K562 (cell line): ENCODE results near the gene PPP1R14C. TPM values are rescaled to one million over a fixed set of nuclear protein-coding genes. Genes with fewer than 3 reads are reported as not detected.
A peak's percentile ranks its signal among the peaks of the same experiment; 100 is the strongest.

Experiments used
- ATAC-seq: fragments of 200-7000 bp; cut with Tn5 transposase; 3 replicates; pipeline ENCODE4 v1.9.1; 2020; ENCODE audit warnings: moderate library complexity
- BruUV-seq: library from RNA; stranded (reverse); fragments of 400-500 nt; replicated peaks from 2 replicates; lab custom pipeline; 2021; lab: Mats Ljungman, UMichigan
- CTCF ChIA-PET: fragments of 300-600 bp; formaldehyde crosslinking; extraction: SDS; loops from one replicate; lab custom pipeline; 2021; ENCODE audit warnings: low intra/inter-chr PET ratio; lab: Yijun Ruan, JAX
- POLR2A ChIA-PET: fragments of 300-600, 350-650 bp; sonication (Branson Sonifier 250); formaldehyde crosslinking; extraction: SDS; loops from one replicate; lab custom pipeline; 2021; ENCODE audit warnings: antibody characterized with exemption, inconsistent platforms; lab: Yijun Ruan, JAX
- DNase-seq, 4 experiments: peaks; one replicate each; pipeline versions ENCODE4 v3.0.0 to v3.0.0-alpha.2; 2011 to 2018; ENCODE audit warnings: low spot score in 3 of 4, mixed read lengths in 3 of 4; ENCODE audit errors: extremely low read depth in 1 of 4
- FAIRE-seq: peaks from 2 replicates; lab custom pipeline; 2011; peaks lifted over from hg19 to GRCh38; lab: Jason Lieb, UNC
- H2AFZ ChIP-seq: 2 replicates; pipeline ENCODE4 v1.6.0; 2011; ENCODE audit warnings: low read depth, low read length, control low read depth, inconsistent platforms
- H3K27ac ChIP-seq: fragments of 200-600 bp; 3 replicates; pipeline ENCODE4 v1.8.0; 2011; ENCODE audit warnings: low read depth, mild to moderate bottlenecking, control low read depth, inconsistent platforms, low read length, moderate library complexity, mixed read lengths; ENCODE audit errors: extremely low read depth
- H3K27me3 ChIP-seq, 2 experiments: fragments of 300-600 bp in 1 of 2; 2 replicates in 1 of 2; 3 replicates in 1 of 2; pipeline versions ENCODE4 v1.6.0 to v1.8.0; 2011; ENCODE audit warnings: inconsistent platforms in 2 of 2, low read length in 2 of 2, mild to moderate bottlenecking in 1 of 2, mixed read lengths in 1 of 2, moderate library complexity in 1 of 2; ENCODE audit not compliant: control insufficient read depth in 2 of 2, insufficient read depth in 2 of 2
- H3K36me3 ChIP-seq: fragments of 300-600 bp; 3 replicates; pipeline ENCODE4 v1.8.0; 2011; ENCODE audit warnings: mild to moderate bottlenecking, low read length, inconsistent platforms; ENCODE audit not compliant: control insufficient read depth, insufficient read depth
- H3K4me1 ChIP-seq, 2 experiments: fragments of 200-600 bp in 1 of 2; replicated peaks in 1 of 2; 2 replicates in 1 of 2; 3 replicates in 1 of 2; pipeline versions ENCODE4 v1.5.1 to v1.8.0; 2011; ENCODE audit warnings: inconsistent platforms in 2 of 2, low read length in 2 of 2, mild to moderate bottlenecking in 1 of 2, mixed read lengths in 1 of 2, moderate library complexity in 1 of 2; ENCODE audit not compliant: control insufficient read depth in 2 of 2, insufficient read depth in 2 of 2
- H3K4me2 ChIP-seq: 2 replicates; pipeline ENCODE4 v1.6.1; 2011; ENCODE audit warnings: low read length, control low read depth, inconsistent platforms, mixed read lengths; ENCODE audit not compliant: insufficient read depth
- H3K4me3 ChIP-seq: fragments of 200-600 bp; sonication (generic), shearing (Covaris generic); 2 replicates; pipeline ENCODE4 v1.5.1; 2016; ENCODE audit warnings: control low read depth, inconsistent platforms
- H3K79me2 ChIP-seq: fragments of 200-600 bp; 3 replicates; pipeline ENCODE4 v1.8.0; 2011; ENCODE audit warnings: low read length, inconsistent platforms; ENCODE audit not compliant: control insufficient read depth, insufficient read depth
- H3K9ac ChIP-seq, 2 experiments: 2 replicates each; pipeline versions ENCODE4 v1.6.0 to v1.6.1; 2011; ENCODE audit warnings: low read depth in 2 of 2, low read length in 2 of 2, control low read depth in 1 of 2, inconsistent platforms in 1 of 2, mild to moderate bottlenecking in 1 of 2, mixed read lengths in 1 of 2; ENCODE audit not compliant: insufficient read depth in 1 of 2
- H3K9me1 ChIP-seq: one replicate; pipeline ENCODE4 v1.6.0; 2011; ENCODE audit warnings: inconsistent platforms, mild to moderate bottlenecking, low read length, moderate library complexity; ENCODE audit not compliant: control insufficient read depth, insufficient read depth
- H3K9me3 ChIP-seq: replicated peaks from 2 replicates; pipeline ENCODE4 v1.5.1; 2011; ENCODE audit warnings: low read depth, low read length, inconsistent platforms; ENCODE audit not compliant: control insufficient read depth, insufficient read depth
- H4K20me1 ChIP-seq: replicated peaks from 2 replicates; pipeline ENCODE4 v1.6.1; 2011; ENCODE audit warnings: low read length, inconsistent platforms, mixed read lengths; ENCODE audit not compliant: control insufficient read depth, insufficient read depth
- BRCA1 ChIP-seq, 2 experiments: fragments of 450-650 bp in 1 of 2; sonication (generic) in 1 of 2; formaldehyde crosslinking in 1 of 2; IDR thresholded peaks; 2 replicates each; pipeline versions ENCODE4 v1.5.0 to v1.6.1; 2017 to 2020; ENCODE audit warnings: mild to moderate bottlenecking in 1 of 2, missing genetic modification reagents in 1 of 2
- BRF1 ChIP-seq: IDR thresholded peaks from 3 replicates; pipeline ENCODE4 v1.6.1; 2011; ENCODE audit warnings: borderline replicate concordance, mild to moderate bottlenecking; ENCODE audit not compliant: insufficient read length; ENCODE audit errors: extremely low read depth
- C11orf30 ChIP-seq: fragments of 450-650 bp; IDR thresholded peaks from 2 replicates; pipeline ENCODE4 v1.6.1; 2016; ENCODE audit warnings: low read depth, mild to moderate bottlenecking
- EP300 ChIP-seq: IDR thresholded peaks from 2 replicates; pipeline ENCODE4 v1.6.1; 2012; ENCODE audit warnings: low read length, improper control_type of control experiment
- FOXK1 ChIP-seq: sonication (generic); formaldehyde crosslinking; IDR thresholded peaks from 2 replicates; pipeline ENCODE4 v1.8.0; 2022; ENCODE audit warnings: missing genetic modification reagents, mild to moderate bottlenecking, borderline replicate concordance
- GTF2B ChIP-seq: IDR thresholded peaks from 2 replicates; pipeline ENCODE4 v1.6.1; 2011; ENCODE audit not compliant: insufficient read length; ENCODE audit errors: extremely low read depth
- HMG20A ChIP-seq: fragments of 450-650 bp; formaldehyde crosslinking; conservative IDR thresholded peaks from 2 replicates; pipeline ENCODE4 v1.4.0; 2020; ENCODE audit warnings: mild to moderate bottlenecking, mixed read lengths
- KLF13 ChIP-seq: fragments of 450-650 bp; IDR thresholded peaks from 2 replicates; pipeline ENCODE4 v1.6.1; 2016; ENCODE audit warnings: missing genetic modification characterization, low read depth, mild to moderate bottlenecking, missing compliant biosample characterization, moderate library complexity, borderline replicate concordance
- KLF6 ChIP-seq: fragments of 250-450 bp; sonication (Bioruptor Pico); IDR thresholded peaks from 2 replicates; pipeline ENCODE4 v1.4.0; 2020; ENCODE audit warnings: mild to moderate bottlenecking, moderate library complexity, borderline replicate concordance
- MAFG ChIP-seq: fragments of 450-650 bp; conservative IDR thresholded peaks from 2 replicates; pipeline ENCODE4 v1.6.1; 2016; ENCODE audit warnings: missing genetic modification characterization, missing compliant biosample characterization
- NCOR1 ChIP-seq: fragments of 450-650 bp; IDR thresholded peaks from 2 replicates; pipeline ENCODE4 v1.6.1; 2016; ENCODE audit warnings: mild to moderate bottlenecking, moderate library complexity
- NR4A1 ChIP-seq, 2 experiments: fragments of 250-450 bp in 1 of 2; fragments of 450-650 bp in 1 of 2; sonication (Bioruptor Pico) in 1 of 2; IDR thresholded peaks; 2 replicates each; pipeline versions ENCODE4 v1.4.0 to v1.6.1; 2016 to 2020; ENCODE audit warnings: mild to moderate bottlenecking in 2 of 2, missing compliant biosample characterization in 1 of 2, missing genetic modification characterization in 1 of 2, moderate library complexity in 1 of 2
- POLR3G ChIP-seq: IDR thresholded peaks from 2 replicates; pipeline ENCODE4 v1.6.1; 2011; ENCODE audit not compliant: insufficient read length, insufficient replicate concordance; ENCODE audit errors: extremely low read depth
- SAFB2 ChIP-seq: fragments of 200-400 bp; formaldehyde crosslinking; IDR thresholded peaks from 2 replicates; pipeline ENCODE4 v1.6.1; 2018; ENCODE audit warnings: borderline replicate concordance, low read length, low read depth, moderate library complexity; ENCODE audit not compliant: severe bottlenecking
- TCF15 ChIP-seq: fragments of 250-450 bp; sonication (Bioruptor Pico); IDR thresholded peaks from 2 replicates; pipeline ENCODE4 v1.8.0; 2022; ENCODE audit warnings: moderate library complexity, mild to moderate bottlenecking, inconsistent platforms
- TEAD1 ChIP-seq, 2 experiments: fragments of 450-650 bp in 1 of 2; sonication (generic) in 1 of 2; formaldehyde crosslinking; IDR thresholded peaks; 2 replicates each; pipeline versions ENCODE4 v1.4.0 to v1.8.0; 2020 to 2022; ENCODE audit warnings: mild to moderate bottlenecking in 2 of 2, missing genetic modification reagents in 1 of 2
- TRIM28 ChIP-seq: fragments of 450-650 bp; IDR thresholded peaks from 2 replicates; pipeline ENCODE4 v1.6.1; 2017
- ZNF165 ChIP-seq: fragments of 250-450 bp; sonication (Bioruptor Pico); IDR thresholded peaks from 2 replicates; pipeline ENCODE4 v1.4.0; 2020; ENCODE audit warnings: borderline replicate concordance
- ZNF24 ChIP-seq: fragments of 450-650 bp; IDR thresholded peaks from 2 replicates; pipeline ENCODE4 v1.6.1; 2016
- WGBS: fragments of 100-300 bp; shearing (Covaris generic); methylation state at CpG from one replicate; pipeline ENCODE4 v1.1.6; 2016; ENCODE audit warnings: low coverage, mixed read lengths; ENCODE audit not compliant: insufficient coverage; ENCODE audit errors: missing lambda C conversion rate; 5-methylcytosine and 5-hydroxymethylcytosine counted together
- in situ Hi-C: fragments of 300-500 bp; cut with MboI; formaldehyde crosslinking; loops from 4 replicates; pipeline ENCODE4 v1.15.0; 2018; ENCODE audit warnings: inconsistent platforms, mixed read lengths
- intact Hi-C: fragments of 100-400 bp; cut with micrococcal nuclease; formaldehyde crosslinking; loops from 2 replicates; pipeline ENCODE4 v1.14.2; 2022
- polyA plus RNA-seq, 8 experiments: library from polyadenylated mRNA; depleted of rRNA in 4 of 8; stranded (reverse) in 5 of 8; unstranded in 3 of 8; fragments of >200 nt; fragmentation: Nextera tagmentation in 2 of 8; fragmentation: Illumina TruSeq in 1 of 8; extraction: Ambion mirVana in 2 of 8; extraction: Trizol in 1 of 8; gene quantifications; 2 replicates each; pipeline versions ENCODE4 v1.2.1 to v1.2.3, GENCODE V29; 2011 to 2014; ENCODE audit warnings: inconsistent platforms in 1 of 8, missing spikeins in 1 of 8
- total RNA-seq, 7 experiments: library from RNA; depleted of rRNA in 6 of 7; stranded (reverse); fragments of >200 nt in 6 of 7; fragmentation: Illumina TruSeq in 2 of 7; extraction: Trizol in 2 of 7; gene quantifications; 2 replicates each; pipeline versions ENCODE4 v1.2.1 to v1.2.3, GENCODE V29; 2011 to 2021; ENCODE audit warnings: low replicate concordance in 1 of 7
- TF ChIP-seq, protein P1 (sequence below): sonication (generic); formaldehyde crosslinking; IDR thresholded peaks from 2 replicates; pipeline ENCODE4 v1.8.1; 2023; ENCODE audit warnings: mild to moderate bottlenecking, missing genetic modification reagents

PPP1R14C gene
- total and polyA plus RNA-seq, 9 of the 15 experiments (the other 6 are each of a cell fraction or from before 2014, with no cell fraction given), result 4.5 to 16.6 (median 11.9) TPM

DNA sequence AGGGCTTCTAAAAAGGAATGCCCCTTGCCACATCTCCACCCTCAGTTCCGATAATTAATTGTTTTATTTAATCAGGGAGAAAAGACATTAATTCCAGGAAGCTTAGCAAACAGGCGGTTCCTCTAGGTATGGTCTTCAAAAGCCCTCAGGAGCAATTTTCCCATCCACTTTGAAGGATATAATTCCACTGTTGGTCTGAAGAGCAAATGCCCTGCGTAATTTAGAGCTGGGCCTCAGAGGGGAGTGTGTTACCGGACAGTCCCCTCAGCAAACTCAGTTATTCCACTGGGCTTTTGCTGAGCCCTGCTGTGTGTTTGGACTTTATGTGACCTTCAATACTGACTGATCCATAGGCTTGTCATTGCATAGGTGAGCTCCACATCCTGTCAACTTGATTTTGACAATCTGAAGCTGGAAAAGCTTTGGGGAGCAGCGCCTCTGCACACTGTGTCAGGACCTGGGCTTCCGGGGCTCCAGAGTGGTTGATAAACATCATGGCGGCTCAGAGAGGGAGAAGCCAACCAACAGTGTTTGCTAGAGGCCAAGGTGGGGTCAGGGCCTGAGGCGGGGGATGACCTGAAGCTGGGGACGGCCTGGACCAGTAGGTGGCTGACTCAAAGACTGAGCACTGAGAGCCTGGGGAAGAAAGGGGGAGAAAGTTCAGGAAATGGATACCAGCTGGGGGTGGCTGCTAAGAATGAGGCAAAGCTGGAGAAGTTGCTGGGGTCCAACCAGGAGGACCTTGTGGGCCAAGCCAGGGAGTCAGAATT is 43.5 kb downstream of the PPP1R14C start:
- 51% methylated on average over 9 of the region's 9 CpGs for WGBS
- peak overlapping the region; percentile 61 for H2AFZ ChIP-seq
- no peaks in the 10 kb centered on the region for H3K9me3 ChIP-seq
- peak; percentile 70 for FAIRE-seq
- intact Hi-C loops, result loop anchor here (1.0 to 5.0 kb wide), 2 partner anchors 104 to 149 kb away; no protein-coding TSS in a partner anchor
- H3K27me3 ChIP-seq, result no peaks in the 10 kb centered on the region
- in situ Hi-C loops, result no loop called here
- no TSS peak for BruUV-seq
- no peaks in the 10 kb centered on the region for H3K9me1 ChIP-seq
- ChIA-PET CTCF (no interaction called here), POLR2A (interaction anchor here (0.6 to 1.4 kb wide), 4 partner anchors 11 to 18 kb away, joined by 3 to 4 read pairs (median 3); no protein-coding TSS in a partner anchor)
- peak overlapping the region; percentile 42; the same call in 1 of the 2 replicates for H3K4me2 ChIP-seq
- H3K4me1 ChIP-seq, result peaks cover 15 to 25% of the 10 kb centered on the region in 2 experiments; a peak in 4 of 5 replicates
- peaks cover 2% of the 10 kb centered on the region; the same call in 1 of the 3 replicates for H3K79me2 ChIP-seq
- peak; percentile 59 to 78 (median 68) for DNase-seq
- no peak overlapping the region for H3K27ac ChIP-seq
- H4K20me1 ChIP-seq, result no peaks in the 10 kb centered on the region
- peak overlapping the region in 1 of 2 experiments; percentile 66; a peak in 1 of 4 replicates for H3K9ac ChIP-seq
- no peaks in the 10 kb centered on the region for H3K36me3 ChIP-seq
- H3K4me3 ChIP-seq, result no peak overlapping the region
- ATAC-seq, result peak; percentile 97
- no peak for TF ChIP-seq MAFG (tag)
- TF ChIP-seq ZNF24, result no peak
- TF ChIP-seq KLF6 (CRISPR knock-in tag), result no peak
- TF ChIP-seq SAFB2, result no peak
- TF ChIP-seq TCF15, result no peak
- TF ChIP-seq BRCA1 (IDR thresholded peaks at IDR 0.05), result no peak
- no peak for TF ChIP-seq BRCA1 (CRISPR knock-in tag; IDR thresholded peaks at IDR 0.05)
- TF ChIP-seq NR4A1 (CRISPR knock-in tag; IDR thresholded peaks at IDR 0.05), result no peak
- no peak for TF ChIP-seq NR4A1 (tag; IDR thresholded peaks at IDR 0.05)
- no peak for TF ChIP-seq ZNF165 (CRISPR knock-in tag)
- TF ChIP-seq NCOR1, result no peak
- TF ChIP-seq TRIM28, result no peak
- TF ChIP-seq HMG20A (CRISPR knock-in tag), result no peak
- TF ChIP-seq GTF2B, result no peak
- no peak for TF ChIP-seq BRF1
- TF ChIP-seq POLR3G, result no peak
- TF ChIP-seq, protein P1, sequence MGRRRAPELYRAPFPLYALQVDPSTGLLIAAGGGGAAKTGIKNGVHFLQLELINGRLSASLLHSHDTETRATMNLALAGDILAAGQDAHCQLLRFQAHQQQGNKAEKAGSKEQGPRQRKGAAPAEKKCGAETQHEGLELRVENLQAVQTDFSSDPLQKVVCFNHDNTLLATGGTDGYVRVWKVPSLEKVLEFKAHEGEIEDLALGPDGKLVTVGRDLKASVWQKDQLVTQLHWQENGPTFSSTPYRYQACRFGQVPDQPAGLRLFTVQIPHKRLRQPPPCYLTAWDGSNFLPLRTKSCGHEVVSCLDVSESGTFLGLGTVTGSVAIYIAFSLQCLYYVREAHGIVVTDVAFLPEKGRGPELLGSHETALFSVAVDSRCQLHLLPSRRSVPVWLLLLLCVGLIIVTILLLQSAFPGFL, result 0 out of 2 replicates have a peak, but pooled peaks have one; percentile 47
- no peak for TF ChIP-seq C11orf30
- TF ChIP-seq EP300, result peak; percentile 4; the same call in 1 of the 2 replicates
- TF ChIP-seq FOXK1 (CRISPR knock-in tag), result no peak
- no peak for TF ChIP-seq TEAD1 (CRISPR knock-in tag; IDR thresholded peaks at IDR 0.05)
- TF ChIP-seq KLF13, result no peak
